GM21423 (cell line): Measurements from ENCODE around the gene FOXO1.

ENCODE experiments used
- ATAC-seq: cut with Tn5 transposase; IDR thresholded peaks from one replicate; pipeline ENCODE4 v1.9.1; 2021; ENCODE audit warnings: mild to moderate bottlenecking, moderate library complexity; ENCODE audit not compliant: unreplicated experiment

Gene FOXO1

DNA sequence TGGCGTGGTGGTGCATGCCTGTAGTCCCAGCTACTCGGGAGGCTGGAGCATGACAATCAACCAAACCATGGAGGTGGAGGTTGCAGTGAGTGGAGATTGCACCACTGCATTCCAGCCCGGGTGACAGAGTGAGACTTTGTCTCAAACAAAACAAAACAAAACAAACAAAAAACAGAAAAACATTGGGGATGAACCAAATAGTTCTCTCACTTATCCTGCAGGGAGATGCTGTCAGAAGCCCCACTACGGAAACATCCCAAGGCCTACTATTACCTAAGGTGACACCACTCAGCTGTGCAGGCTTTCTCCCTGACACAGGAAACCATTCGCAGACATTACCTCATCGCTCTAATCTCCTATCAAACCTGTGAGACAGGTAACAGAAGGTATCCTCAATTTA is 113.5 kb downstream of the FOXO1 start:
- no peak for ATAC-seq

DNA sequence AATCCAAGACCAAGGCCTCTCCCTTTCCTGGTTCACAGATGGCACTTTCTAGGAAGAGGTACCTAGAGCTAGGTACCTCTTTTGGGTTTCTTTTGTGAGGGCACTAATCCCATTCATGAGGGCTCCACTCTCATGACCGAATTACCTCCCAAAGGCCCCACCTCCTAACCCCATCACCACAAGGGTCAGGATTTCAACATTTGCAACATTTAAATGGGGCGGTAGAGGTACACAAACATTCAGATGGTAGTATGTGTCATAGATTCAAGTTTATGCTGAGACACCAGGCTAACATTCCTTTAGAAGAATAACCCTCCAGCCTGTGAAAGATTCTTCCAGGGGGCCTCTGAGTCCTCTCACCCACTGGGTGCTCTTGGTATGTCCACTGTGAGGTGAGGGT is 116.3 kb downstream of the FOXO1 start:
- ATAC-seq = no peak

DNA sequence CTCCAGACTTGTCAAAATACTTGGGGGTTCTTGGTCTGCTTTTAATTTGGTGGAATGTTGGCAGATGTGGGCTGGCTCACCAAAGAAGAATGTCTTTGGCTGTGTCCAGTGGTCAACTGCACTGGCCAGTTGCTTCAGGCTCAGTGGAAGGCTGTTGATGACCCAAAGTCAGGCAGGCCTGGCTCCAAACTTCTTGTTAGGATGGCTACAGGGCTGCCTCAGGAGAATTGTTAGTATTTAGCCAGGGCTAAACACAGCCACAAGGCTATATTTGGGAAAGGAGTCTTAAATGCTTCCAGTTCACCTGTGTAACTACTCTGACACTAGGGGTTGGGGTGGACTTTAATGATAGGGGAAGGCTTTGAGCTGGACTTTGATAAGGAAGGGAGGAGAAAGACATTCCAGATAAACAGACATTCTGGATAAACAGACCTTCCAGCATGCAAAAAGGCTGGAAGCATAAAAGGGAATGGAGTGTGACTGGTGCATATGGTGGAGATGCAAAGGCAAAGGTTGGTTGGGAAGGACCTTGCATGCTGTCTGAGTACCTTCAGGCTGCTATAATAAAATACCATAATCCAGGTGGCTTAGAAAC is 116.8 kb downstream of the FOXO1 start:
- no peak for ATAC-seq

DNA sequence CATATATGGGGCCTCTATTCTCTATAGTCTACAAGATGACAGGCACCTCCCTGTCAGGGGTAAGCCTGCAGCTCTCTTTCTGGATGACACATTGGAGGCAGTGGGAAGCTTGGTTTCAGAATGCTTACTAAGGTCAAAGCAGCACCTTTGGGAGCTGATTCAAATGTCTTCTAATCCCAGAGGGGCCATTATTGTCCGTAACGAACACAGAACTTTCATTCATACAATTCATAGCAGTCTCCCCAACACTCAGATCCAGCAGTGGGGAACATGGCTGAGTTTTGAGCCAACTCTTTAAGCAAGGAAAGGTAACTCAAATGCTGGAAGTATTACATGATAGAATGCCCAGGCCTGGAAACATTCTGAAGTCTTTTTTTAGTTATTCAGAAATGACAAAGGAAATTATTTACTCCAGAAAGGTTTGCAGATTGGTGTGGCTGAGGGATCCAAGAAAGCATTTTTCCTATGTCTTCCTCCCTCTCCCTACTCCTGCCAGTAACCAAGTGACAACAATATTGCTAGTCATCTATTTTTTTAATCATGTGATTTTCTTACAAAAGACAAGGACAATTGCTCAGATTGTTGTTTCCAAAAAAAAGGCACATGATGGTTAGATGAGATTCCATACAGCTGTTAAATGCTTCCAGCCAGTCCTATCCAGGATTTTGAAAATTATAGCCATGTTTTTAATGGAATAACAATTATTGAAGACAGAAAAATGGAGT is 118.7 kb downstream of the FOXO1 start:
- no peak for ATAC-seq

DNA sequence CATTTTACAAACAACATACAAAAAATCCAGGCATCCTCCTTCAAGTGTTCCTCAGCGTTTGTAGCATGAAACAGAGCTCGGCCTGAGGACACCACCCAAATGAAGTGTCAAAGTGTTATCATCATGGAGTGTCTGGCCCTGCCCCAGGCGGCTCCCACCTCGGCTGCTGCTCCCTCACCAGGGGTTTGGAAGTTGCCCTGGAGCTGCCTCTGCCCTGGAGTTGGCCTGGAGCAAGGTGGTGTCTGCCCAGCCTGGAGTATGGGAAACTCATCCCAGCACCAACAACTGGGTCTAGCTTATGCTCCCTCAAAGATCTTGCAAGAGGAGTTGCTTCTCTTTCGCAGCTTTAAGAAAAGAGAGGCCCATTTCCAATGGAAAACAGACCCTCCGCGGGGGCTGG is 120.4 kb downstream of the FOXO1 start:
- ATAC-seq = no peak

DNA sequence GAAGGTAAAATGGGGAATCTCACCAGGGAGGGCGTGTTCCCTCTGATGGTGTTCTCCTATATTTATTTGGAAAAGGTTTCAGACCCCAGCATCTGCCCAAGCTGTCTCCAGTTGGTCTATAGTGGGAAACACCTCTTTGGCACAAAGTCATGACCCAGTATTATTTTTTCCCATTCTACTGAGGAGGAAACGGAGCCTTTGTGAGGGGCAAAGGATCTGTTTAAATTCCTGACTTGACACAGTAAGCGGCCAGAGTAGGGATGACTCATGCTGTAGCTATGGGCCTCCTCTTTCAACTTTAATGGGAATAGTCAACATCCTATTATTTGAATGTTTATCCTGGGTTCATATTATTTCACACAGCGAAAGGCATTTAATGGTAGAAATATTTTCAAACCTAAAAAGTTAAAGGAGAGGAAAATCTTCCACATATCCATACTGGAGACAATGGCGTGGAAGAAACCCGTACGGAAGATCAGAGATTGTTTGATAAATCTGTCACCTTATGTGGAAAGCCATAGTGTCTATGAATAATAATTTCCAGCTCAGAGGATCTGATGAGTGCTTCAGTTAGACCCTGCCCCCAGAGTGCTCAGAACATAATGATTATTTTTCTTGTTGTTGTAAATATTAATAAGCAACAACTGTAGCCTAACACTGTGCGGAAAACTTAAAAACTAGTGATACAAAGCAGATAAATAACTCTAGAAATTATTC is 126.0 kb downstream of the FOXO1 start:
- no peak for ATAC-seq

DNA sequence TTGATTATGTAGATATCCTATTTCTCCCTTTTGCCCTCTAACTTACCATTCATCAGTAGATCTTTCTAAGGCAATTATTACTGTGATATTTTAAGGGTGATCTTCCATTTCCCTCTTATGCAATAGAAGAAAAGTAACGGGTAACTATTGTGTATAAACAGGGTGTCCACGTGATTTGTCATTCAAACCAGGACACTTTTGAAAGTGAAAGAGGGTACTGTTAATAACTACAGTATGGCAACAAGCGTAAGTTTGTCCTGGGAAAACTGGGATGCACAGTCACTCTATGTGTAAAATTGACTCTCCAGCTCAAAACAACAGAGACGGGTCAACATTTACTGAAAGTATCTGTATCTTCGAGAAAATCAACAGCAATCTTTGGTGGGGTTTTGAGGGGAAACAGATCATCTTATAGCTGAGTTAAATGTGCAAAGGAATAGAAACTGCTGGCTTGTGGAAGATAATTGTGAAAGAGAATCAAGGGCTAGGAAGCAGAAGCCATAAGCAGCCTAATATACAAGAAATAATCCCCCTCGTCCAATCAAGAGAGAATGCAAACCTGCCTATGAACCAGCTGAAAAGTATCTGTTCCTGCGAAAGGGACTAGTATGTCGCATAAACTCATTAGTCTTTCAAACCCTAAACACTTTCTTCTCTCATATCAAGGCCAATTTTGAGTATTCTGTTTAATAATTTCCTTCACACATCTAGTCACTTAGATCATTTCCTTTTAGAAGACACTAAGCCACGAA is 126.7 kb downstream of the FOXO1 start:
- no peak for ATAC-seq

DNA sequence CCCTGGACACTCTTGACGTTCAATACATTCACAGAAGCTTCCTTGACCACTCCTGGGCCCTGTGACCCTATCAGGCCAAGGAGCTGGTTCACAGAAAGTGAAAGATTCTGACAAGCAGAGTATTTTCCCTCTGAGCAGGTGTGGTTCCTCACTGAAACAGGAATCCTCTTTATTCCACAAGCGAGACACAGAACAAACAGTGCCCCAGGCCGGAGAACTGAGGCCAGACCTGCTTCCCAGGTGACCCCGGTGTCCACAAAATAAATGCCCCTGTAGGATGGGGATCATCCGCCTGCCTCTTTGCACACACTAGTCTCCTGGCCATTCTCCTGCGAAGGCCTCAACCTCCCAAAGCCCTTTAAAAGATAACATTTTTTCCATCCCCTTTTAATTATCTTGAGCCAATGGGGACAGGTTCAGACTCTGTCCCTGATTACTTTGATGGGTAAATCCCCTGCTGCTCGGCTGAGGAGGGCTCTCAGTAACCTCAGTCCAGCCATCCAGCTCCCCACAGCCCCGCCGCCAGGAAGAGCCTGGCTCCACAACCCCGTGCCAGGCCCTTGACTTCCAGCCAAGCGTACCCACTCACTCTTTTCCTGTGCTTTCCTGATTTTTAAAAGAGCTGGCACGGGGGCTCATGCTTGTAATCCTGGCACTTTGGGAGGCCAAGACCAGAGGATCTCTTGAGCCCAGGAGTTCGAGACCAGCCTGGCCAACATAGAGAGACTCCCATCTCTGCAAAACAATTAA is 129.1 kb downstream of the FOXO1 start:
- no peak for ATAC-seq

DNA sequence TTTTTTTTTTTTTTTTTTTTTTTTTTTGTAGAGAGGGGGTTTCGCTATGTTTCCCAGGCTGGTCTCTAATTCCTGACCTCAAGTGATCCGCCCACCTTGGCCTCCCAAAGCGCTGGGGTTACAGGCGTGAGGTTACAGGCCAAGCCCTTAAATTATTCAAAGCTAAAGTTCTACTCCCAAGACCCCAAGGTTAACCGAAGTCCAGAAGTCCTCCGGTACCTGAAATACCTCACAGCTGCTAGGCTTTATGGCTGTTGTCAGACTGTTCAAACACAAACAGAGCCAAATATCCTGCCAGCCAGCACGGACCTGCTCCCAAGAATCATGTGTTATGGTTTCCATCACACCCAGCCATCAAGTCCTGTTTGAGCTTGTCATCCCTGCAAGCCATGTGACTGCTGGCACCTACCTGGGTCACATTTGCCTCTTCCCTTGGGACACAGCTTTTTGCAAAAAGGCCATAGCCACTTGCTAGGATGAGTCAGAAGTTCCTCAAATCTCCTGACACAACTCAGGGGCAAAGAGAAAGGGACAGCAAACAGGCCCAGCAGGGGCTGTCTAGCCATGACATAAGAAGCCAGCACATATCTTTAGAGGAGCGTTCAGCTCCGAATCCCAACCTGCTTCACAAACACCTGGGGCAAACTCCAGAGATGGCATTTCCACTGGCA is 129.9 kb downstream of the FOXO1 start:
- no peak for ATAC-seq

DNA sequence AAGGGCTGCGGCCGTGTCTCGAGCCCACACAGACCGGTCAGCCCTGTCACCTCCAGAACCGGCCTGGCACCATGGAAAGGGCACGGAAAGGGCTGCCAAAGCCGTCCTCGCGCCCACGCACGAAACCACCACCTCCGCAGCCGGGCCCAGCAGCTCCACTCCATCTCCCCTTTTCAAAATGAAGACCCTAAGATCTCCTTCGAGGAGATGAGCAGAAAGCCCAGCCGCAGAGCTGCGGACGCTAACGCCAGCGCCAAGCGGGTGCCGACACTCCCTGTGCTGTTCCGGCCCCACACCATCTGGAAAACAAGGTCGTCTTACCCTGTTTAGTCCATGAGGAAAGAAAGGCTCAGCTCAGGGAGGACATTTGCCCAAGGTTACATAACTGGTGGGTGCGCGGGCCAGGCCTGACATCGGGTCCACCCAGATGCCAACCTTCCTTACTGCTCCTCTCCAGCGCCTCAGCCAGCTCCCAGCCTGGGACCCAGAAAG is 131.1 kb downstream of the FOXO1 start:
- no peak for ATAC-seq

DNA sequence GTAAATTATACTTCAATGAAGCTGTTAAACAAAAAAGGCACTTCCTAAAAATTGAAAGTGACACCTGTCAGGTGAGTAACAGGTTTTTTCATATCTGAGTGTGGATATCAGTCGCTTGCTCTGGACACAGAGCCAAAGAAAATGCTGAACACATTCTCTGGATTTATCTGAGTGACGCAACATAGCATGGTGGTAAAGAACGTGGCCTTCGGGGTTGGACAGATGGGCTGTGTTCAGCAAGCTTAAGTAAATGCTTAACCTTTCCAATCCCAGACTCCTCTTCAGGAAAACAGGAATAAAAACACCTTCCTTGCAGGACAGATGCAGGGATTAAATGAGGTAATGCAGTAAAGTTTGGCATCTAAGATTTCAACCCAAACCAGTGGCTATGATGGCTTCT is 132.0 kb downstream of the FOXO1 start:
- ATAC-seq = no peak

DNA sequence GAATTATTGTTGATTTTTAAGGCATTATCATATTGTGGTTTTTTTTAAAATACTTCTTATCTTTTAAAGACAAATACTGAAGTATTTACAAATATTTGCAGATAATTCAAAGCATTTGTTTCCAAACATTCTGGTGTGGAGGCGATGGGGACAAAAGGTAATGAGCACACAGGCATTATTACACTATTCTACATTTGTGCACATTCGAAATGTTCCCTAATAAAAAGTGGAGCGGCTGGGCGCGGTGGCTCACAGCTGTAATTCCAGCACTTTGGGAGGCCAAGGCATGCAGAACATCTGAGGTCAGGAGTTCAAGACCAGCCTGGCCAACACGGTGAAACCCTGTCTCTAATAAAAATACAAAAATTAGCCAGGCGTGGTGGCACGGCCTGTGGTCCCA is 133.4 kb downstream of the FOXO1 start:
- no peak for ATAC-seq

DNA sequence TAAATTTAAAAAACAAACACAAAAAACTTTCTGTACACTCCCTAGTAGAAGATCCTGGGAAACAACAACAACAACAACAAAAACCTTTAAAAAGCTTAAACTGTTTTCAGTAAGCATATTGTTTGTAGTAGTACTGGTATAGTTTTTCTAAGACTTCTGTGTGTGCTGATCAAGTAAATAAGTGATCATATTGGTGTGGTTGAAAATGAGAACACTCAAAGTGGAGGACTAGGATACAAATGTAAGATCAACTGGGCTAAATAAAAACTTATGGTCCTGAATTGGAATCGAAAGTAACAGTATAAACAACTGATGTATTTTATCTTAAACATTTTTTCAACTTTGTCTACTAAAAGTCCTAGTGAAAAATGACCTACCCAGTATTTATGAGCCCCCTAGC is 135.5 kb downstream of the FOXO1 start:
- ATAC-seq = no peak

DNA sequence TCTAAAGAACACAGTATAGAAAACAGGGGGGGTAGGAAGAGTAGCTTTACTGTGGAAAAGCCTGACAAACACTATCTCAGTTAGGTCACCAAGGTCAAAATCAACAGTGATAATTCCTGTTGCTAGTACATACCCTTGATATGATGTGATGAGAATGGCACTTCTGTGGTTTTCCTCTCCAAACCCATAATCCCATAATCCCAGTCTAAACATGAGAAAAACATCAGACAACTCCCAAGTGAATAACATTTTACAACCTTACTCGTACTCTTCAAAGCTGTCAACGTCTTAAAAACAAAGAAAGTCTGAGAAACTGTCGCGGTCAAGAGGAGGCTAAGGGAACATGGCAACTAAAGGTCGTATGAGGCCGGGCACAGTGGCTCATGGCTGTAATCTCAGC is 137.6 kb downstream of the FOXO1 start:
- no peak for ATAC-seq

DNA sequence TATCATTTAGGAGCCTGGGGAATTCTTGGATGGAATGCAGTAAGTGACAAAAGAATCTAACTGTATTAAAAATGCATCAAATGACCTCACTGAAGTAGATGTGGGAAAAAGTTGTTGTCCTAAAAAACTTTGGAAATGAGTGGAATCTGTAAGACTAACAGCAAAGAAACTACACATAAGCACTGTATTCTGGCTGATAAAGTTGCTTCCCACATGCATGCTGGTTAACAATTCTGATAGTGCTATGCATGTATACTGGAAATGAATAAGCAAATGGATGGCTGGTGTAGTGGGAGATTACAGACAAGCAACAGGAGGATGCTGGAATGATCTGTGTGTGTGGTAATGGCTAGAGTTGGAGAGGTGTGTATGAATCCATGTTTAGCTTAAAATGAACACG is 138.5 kb downstream of the FOXO1 start:
- ATAC-seq = no peak

DNA sequence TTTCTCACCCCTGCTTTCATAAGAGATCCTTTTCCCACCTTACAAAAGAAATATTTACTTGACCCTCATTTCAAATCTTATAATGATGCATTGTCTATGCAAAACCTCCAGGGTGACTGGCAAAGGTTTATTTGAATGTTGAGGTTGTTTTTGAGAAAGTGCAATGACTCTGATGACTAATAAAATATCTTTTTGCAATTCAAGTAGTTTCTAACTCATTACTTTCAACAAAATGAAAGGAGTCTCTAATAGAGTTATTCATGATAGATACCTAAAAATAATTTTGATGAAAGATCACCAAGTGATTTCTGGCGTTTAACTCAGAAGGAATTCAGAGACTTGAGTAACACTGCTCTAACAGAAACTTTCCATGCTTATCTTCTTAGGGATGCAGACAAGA is 144.2 kb downstream of the FOXO1 start:
- no peak for ATAC-seq

DNA sequence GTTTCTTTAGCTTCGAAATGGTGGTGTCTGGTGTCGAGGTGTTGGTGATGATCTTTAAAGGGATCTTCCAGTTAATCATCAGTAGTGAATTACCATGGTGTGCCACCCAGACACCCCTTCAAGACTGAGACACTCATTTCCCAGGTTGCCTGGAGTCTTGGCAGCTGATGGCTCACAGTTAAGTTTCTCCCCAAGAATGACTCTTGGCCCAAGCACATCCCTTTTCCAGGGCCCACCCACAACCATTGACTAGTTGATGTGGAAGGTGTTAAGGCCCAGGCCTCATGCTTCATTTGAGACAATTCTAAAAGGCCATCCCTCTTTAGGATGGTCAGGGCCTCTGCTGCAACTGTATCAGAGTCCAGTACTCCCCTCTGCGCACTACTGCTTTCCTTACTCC is 145.5 kb downstream of the FOXO1 start:
- no peak for ATAC-seq

DNA sequence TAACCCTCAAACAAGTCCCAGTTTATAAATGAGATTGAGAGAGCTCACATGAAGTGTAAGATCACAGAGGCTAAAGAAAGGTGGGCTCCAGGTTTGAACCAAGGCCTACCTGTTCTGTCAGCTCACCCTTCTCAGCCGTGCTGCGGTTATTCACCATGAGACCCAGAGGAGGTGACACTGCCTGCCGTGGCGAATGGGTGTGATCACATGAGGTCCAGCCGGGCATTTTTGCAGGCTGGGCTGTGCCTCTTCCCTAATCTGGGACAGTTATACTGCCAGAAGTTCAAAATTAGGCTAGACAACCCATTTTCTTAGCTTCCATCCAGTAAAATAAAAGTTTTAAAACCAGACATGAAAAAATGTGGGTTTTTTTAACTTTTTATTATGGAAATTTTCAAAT is 146.8 kb downstream of the FOXO1 start:
- no peak for ATAC-seq

DNA sequence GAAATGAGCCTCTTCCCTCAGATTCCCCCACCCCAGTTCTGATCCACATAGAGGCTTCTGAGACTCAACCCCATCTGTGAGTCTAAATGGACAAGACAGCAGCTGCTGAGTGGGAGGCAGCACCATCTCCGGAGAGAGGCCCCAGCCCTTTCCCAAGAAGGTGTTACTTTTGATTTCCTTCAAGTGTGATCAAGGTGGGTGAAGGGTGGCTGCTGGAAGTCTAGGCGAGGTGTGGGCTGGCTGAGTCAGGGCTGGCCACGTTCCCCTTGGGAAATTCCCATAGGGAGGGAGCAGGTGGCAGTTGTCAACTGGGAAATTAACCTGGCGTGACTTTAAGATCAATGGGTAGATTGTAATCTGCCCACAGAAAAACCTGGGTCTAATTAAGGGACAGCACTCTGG is 148.0 kb downstream of the FOXO1 start:
- peak; percentile 41 for ATAC-seq
